Activated T-cell treated with anti-CD3 and anti-CD28 coated beads for 24 hours (primary cell): ENCODE results near the gene SKA1.
"Not testable (repeated sequence)": the region's sequence is repeated elsewhere in the genome, so short reads cannot be mapped to it uniquely, and the experiment has no call there.

ENCODE experiments used
- DNase-seq: peaks from one replicate; pipeline ENCODE4 v3.0.0-alpha.2; 2020; ENCODE audit warnings: low read depth

The SKA1 gene

DNA sequence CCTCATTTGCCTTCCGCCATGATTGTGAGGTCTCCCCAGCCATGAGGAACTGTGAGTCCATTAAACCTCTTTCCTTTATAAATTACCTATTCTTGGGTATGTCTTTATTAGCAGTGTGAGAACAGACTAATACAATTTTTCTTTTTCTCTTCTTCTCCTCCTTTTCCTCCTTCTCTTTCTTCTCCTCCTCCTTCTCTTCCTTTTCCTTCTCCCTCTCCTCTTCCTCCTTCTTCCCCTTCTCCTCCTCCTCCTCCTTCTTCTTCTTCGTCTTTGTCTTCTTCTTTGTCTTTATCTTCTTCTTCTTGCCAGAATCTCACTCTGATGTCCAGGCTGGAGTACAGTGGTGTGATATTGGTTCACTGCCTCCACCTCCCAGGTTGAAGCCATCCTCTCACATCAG lies 20.2 kb downstream of the SKA1 start:
- no peak for DNase-seq

DNA sequence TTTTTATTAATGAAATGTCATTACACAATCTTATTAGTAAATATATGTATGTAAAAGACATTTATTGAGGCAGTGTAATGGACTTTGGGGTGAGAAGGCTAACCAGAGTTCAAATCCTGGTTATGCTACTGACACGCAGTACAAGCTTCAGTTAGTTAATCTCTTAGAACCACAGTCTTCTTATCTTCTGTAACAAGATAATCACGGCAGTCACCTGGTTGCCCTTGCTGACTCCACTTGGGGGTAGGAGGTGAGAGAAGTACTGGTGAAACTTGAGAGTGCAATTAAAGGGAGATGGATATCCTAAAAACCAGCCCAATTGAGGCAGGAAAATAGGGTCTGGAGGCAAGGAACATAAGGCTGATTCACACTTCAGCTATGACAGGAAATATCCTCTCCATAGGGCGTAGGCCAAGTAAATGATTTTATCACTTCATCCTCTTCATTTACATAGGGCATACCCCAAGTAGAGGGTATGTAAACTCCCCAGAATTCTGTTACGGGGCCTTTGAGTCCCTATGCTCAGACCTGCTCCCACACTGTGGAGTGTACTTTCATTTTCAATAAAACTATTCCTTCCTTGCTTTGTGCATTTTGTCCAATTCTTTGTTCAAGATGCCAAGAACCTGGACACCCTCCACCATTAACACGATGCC lies 21.3 kb downstream of the SKA1 start:
- no peak for DNase-seq

DNA sequence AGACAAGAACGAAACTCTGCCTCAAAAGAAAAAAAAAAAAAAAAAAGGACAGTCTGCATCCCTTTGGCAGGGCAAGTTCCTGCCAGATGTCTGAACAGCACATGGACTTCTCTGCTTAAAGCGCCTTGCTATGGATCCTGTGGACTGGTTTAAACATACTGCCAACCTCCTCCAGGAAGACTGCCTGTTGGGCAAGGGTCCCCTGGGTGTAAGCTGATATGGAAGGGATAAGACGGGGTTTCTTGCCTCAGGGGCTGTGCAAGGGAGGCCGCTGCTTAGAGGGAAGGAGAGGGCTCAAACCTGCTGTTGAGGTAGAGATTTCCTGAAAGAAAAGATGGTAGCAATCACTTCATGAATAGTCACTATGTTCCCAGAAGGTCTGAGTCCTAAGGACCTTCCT lies 22.2 kb downstream of the SKA1 start:
- no peak for DNase-seq

DNA sequence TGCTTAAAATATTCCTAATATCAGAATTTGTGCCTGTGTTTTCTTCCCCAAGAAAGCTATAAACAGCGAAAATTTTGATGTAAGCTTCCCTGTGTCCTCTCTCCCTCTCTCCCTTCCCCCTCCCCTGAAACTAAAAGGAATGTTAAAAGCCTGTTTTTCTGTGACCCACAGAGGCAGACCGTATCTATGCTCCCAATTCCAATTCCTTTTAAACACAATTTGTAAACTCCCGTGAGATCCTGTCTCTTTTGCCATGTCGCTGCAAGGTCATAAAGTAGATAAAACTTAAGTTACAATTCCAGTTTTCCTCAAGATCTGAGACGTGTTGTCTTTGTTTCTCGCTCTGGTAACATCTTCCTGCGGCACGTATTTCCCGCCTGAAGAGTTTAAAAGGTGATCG lies 23.3 kb downstream of the SKA1 start:
- DNase-seq, result no peak

DNA sequence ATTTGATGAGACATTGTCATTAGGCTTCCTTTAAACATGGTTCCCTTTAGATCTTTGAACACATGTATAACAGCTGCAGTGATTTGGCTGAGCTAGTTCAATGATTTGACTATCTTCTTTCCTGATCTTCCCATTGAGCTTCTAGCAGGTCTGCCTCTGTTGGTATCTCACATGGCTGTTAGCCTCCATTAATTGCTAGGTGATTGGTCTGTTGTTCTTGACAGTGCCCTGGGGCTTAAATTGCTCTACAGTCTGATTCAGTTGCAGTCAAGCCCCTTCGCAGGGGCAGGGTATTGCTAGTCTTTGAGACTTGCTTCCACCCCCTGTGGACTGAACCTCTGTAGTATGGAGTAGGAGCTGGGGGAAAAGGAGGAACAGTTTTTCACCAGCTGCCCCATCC lies 24.1 kb downstream of the SKA1 start:
- no peak for DNase-seq

DNA sequence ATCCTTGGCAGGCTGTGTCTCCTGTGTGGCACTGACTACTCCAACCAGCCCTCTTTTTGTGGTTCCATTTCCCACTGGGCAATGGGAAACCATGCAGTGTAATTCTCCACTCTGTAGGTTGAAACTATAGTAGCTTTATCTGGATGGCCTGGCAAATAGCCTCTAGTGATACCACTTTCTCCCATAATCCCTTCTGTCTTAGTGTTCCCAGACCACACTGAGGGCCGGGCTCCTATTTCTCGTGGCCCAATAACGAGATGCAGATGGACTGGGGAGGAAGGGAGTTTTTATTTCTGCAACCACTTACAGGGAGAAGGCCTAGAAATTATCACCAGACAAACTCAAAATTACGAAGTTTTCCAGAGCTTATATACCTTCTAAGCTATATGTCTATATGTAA lies 24.7 kb downstream of the SKA1 start:
- no peak for DNase-seq

DNA sequence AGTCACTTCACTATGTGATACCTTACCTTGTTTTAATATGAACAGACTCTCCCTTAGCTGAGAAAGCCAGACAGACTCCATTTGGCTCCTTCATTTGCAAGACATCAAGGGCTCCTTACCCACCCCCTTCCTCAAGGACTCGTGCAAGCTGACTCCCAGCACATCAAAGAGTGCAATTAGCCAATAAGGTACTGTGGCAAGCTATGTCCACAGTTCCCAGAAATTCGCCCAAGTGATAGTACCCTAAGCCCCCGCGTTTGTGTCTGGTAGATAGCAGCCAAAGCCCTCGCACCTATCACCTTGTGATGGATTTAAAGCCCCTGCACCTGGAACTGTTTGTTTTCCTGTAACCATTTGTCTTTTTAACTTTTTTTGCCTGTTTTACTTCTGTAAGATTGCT lies 25.6 kb downstream of the SKA1 start:
- DNase-seq, result not testable (repeated sequence)

DNA sequence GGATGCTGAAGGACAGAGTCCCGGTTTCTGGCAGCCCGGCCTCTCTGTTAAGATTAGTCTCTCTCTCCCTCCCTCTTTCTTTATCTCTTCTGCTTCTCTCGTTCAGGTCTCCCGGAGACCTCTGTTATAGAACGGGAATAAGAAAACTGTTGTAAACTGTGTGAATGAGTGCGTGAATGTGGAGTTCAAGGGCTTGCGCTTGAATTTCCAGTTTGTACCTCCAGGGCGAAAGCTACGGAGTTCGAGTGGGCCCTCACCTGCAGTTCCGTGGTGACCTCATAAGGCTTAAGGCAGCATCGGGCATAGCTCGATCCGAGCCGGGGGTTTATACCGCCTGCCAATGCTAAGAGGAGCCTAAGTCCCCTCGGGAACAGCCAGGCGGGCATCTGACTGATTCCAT lies 26.4 kb downstream of the SKA1 start:
- no peak for DNase-seq

DNA sequence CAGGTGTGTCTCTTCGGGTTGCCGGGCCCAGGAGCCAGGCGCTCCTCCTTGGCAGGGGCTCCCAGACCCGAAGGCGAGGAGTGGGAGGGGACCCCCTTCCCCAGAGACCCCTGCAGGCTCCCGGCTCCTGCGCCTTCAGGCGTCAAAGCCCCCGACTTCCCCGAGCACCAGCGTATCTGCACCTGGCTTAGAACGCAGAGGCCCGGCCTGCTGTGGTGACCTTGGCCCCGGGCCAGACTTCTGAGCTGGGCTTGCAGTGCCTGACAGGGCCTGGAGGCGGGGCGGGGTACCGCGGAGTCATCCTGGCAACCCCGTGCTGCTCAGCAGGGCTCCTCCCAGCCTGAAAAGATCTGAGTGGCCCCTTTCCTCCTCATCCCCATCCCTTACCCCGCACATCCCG lies 27.0 kb downstream of the SKA1 start:
- DNase-seq, result no peak

DNA sequence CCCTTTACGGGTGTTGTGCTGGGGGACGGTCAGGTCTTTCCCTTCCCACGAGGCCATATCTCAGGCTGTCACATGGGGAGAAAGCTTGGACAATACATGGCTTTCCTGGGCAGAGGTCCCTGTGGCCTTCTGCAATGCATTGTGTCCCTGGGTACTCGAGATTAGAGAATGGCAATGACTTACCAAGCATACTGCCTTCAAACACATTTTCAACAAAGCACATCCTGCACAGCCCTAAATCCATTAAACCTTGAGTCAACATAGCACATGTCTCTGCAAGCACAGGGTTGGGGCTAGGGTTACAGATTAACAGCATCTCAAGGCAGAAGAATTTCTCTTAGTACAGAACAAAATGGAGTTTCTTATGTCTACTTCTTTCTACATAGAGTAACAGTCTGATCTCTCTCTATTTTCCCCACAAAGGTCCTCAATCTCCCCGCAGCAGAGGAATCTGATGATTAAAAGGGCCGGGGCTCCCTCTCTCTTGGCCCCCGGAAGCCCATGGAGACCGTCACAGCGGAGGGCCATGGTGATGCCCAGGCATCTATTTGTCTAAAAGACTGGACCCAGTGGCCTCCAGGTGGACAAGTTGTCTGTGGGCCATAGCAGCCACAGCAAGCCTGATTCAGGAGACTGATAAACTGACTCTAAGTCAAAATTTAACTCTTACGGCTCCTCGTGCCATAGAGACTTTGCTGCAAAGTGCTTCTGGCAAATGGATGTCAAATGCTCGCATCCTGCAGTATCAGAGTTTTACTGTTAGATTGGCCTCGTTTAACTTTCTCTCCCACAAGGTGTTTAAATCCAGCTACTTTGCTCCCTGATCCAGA lies 30.1 kb downstream of the SKA1 start:
- DNase-seq, result not testable (repeated sequence)

DNA sequence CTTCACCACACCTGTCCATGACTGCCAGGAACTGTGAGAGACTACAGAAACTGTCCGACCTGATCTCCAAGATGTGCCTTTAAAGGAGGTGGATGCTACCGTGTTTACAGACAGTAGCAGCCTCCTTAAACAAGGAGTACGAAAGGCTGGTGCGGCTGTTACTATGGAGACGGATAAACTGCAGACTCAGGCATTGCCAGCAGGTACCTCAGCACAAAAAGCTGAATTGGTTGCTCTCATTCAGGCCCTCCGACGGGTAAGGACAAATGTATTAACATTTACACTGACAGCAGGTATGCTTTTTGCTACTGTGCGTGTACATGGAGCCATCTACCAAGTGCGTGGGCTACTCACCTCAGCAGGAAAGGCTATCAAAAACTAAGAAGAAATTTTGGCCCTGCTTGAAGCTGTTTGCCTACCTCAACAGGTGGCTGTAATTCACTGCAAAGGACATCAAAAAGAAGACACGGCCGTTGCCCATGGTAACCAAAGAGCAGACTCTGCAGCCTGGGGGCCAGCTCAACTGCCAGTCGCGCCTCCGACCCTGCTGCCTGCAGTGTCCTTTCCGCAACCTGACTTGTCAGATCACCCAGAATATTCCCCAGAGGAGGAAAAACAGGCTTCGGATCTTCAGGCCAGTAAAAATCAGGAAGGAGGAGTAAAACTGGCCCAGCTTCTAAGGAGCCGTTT lies 30.9 kb downstream of the SKA1 start:
- no peak for DNase-seq

DNA sequence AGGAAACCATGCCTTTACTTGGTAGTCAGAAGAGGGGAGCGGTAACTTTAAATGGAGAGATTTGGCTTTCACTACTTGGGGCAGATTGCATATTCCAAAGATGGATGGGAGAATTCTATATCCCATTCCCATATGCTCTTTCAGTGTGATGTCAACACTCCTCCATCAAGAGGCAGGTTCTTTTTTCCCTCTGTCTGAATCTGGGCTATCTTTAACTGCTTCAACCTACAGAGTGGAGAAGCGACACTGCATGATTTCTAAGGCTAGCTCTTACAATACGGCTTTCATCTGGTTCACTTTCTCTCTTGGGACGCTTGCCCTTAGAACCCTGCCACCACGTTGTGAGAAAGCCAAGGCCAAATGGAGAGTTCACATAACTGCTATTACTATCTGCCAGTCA lies 34.4 kb downstream of the SKA1 start:
- DNase-seq, result no peak

DNA sequence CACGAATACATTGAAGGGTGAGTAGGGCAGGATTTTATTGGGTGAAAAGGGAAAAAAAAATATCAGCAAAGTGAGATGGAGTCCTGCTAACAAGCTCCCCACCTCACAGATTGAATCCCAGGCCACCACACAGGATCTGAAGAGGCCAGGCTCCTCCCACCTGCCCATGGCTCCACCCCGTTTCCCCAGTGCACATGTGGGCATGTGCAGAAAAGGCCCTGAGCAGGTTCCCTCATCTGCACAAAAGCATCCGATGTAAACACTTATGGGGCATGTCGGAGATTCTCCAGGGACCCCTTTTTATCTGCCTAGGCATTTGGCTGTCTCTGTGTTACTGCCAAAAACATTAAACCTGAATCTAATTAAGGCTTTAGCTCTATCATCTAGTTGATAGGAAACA lies 35.2 kb downstream of the SKA1 start:
- DNase-seq, result no peak

DNA sequence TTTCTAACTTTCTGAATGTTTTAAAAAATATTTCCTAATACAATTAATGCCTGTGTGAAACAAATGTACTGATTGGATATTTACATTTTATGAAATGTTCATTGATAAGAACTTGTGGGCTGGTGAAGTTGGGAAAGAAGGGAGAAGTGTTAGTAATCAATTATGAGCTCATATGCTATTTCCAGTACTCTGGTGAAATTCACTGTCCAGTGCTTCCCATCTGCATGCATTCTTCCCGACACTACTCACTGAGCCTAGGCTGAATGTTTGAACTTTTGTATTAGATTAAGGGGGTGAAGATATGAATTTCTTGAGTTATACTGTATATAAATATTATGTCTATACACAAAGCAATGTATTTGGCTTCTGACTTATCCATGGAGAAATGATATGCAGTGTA lies 36.0 kb downstream of the SKA1 start:
- DNase-seq, result no peak

DNA sequence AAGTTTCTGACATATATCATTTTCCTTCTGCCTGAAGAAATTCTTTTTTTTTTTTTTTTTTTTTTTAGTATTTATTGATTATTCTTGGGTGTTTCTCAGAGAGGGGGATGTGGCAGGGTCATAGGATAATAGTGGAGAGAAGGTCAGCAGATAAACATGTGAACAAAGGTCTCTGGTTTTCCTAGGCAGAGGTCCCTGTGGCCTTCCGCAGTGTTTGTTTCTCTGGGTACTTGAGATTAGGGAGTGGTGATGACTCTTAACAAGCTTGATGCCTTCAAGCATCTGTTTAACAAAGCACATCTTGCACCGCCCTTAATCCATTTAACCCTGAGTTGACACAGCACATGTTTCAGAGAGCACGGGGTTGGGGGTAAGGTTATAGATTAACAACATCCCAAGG lies 42.0 kb downstream of the SKA1 start:
- DNase-seq, result not testable (repeated sequence)

DNA sequence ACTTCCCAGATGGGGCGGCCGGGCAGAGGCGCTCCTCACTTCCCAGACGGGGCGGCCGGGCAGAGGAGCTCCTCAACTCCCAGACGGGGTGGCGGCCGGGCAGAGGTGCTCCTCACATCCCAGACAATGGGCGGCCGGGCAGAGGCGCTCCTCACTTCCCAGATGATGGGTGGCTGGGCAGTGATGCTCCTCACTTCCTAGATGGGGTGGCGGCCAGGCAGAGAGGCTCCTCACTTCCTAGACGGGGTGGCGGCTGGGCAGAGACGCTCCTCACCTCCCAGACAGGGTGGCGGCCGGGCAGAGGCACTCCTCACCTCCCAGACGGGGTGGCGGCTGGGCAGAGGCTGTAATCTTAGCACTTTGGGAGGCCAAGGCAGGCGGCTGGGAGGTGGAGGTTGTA lies 42.9 kb downstream of the SKA1 start:
- DNase-seq, result not testable (repeated sequence)

DNA sequence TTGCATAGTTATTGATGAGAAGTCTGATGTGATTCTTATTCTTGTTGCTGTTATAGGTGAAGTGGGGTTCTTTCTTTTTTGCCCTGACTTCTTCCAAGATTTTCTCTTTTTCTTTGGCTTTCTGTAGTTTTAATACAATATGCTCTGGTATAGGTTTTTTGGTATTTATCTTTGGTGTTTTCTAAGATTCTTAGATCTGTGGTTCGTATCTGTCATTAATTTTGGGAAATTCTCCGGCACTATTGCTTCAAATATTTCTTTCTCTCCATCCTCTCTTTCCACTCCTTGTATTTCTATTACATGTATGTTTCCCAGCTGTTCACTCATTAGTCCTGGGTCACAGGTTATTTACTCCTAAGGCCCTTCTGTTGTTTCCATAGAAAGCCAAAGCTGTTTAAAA lies 43.8 kb downstream of the SKA1 start:
- no peak for DNase-seq

DNA sequence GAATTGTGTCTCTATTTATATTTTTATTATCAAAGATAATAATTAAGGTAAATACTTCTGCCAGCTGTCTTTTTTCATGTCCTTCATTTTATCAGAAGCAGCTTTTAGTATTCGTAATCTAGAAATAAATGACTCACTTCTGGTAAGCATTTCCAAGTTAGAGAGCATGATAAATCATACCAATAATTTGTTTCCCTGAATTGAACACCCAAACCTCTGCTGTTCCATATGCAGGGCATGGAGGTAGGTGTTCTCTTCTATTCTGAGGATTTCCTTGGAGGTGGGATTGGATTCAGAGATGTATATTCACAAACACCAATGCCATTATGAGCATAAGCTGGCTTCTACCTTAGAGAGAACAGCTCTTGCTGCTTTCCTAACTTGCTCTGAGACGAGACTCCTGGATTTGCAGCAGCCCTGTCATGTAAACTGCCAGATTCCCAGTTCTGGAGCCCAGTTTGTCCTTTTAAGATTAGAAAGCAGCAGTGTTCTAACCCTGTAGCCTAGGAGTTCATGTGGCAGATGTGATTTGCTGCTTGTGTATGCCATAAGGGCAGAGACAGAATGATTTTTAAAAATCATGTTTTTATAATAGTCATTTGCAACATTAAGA lies 47.5 kb downstream of the SKA1 start:
- no peak for DNase-seq

DNA sequence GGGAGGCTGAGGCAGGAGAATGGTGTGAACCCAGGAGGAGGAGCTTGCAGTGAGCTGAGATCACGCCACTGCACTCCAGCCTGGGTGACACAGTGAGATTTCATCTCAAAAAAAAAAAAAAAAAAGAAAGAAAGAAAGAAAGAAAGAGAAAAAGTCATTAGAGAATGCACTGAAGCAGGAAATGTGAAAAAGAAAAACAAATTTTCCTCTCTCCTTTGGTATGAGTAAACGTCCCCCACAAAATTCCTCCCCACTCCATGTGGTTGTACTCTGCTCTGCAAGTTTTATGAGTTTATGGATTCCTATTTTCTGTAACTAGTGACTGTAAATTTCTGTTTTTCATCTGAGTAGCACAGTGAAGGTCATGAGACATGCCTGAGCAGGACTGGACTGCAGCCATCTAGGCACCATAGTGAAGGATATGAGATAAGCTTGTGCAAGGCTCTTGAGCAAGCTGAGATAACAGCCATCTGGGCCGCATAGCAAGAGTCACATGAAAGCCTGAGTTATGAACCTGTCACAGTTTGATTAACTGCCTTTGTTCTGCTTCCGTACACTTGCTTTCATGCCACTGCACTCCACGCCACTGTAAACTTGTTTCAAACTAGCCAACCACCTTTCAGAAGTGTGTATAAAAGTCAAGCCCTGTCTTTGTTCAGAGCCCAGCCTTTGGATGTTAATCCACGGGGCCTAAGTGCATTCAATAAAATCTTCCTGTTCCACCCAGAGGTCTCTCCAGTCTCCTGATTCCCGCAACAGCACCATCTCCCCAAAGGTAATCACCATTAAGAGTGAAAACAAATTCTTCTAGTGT lies 50.2 kb downstream of the SKA1 start:
- DNase-seq, result no peak

DNA sequence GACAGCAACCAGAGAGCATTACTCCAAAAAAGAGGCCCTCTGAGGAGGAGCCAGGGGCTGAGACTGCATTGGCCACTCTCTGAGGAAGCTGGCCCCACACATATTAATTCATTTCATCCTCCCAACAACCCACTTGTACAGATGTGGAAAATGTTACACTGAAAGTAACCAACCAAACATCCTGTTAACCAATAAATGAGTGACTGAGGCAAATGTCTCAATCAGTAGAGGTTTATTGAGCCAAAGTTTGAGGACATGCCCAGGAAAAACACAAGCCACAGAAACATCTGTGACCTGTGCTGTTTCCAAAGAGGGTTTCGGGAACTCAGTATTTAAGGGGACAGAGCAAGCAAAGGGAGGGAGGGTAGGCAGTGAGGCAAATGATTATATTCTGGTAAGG lies 53.0 kb downstream of the SKA1 start:
- DNase-seq, result no peak

DNA sequence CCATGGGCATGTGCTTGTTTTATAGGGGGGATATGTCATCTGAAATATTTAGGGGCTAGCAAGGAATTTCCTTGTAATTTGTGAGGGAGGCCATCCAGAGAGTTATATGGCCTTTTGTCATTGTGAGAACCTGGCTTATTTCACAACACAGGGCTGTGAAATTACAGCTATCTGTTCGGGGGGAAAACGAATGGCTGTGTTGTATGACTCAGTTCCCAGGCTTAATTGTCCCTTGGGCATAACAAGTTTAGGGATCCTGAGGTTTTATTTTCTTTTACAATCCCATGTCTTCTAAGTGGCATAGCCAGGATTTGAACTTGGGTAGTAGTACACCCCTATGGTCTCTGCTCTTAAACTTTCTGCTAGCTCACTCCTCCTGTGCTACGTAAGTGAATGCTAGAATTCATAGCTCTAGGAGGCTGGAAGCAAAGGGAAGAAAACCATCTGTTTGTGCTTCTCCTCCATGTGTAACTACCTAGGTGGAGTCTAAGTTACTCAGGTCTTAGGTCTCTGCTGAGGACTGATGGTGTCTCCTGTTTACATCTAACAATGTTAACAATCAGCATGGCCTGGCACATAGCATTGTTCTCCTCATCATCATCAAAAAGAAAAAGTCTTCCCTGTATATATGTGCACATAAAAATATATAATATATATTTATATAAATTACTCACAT lies 53.8 kb downstream of the SKA1 start:
- no peak for DNase-seq
